Loucy (cell line): ENCODE measurements around the gene INTS11.

Experiments
- H2AFZ ChIP-seq: fragments of 200-600 bp; sonication (generic); 2 replicates; pipeline ENCODE4 v1.6.0; 2016; ENCODE audit warnings: antibody characterized with exemption, mild to moderate bottlenecking, low read length, moderate library complexity
- H3F3A ChIP-seq: fragments of 200-600 bp; 2 replicates; pipeline ENCODE4 v1.6.0; 2016; ENCODE audit warnings: antibody characterized with exemption, low read depth, mild to moderate bottlenecking
- H3K27me3 ChIP-seq: fragments of 200-600 bp; sonication (generic); 2 replicates; pipeline ENCODE4 v1.6.1; 2014; ENCODE audit warnings: low read length, mild to moderate bottlenecking; ENCODE audit not compliant: insufficient read depth, poor library complexity, severe bottlenecking
- H3K36me3 ChIP-seq: fragments of 200-600 bp; sonication (generic); 2 replicates; pipeline ENCODE4 v1.6.1; 2016; ENCODE audit warnings: low read length; ENCODE audit not compliant: insufficient read depth
- H3K4me1 ChIP-seq: fragments of 200-600 bp; sonication (generic); 2 replicates; pipeline ENCODE4 v1.5.1; 2014; ENCODE audit warnings: low read length, mild to moderate bottlenecking; ENCODE audit not compliant: insufficient read depth, poor library complexity, severe bottlenecking
- H3K4me2 ChIP-seq: fragments of 200-600 bp; sonication (generic); 2 replicates; pipeline ENCODE4 v1.6.0; 2014; ENCODE audit warnings: antibody characterized with exemption, low read length, low read depth, mild to moderate bottlenecking; ENCODE audit not compliant: poor library complexity, severe bottlenecking
- H3K4me3 ChIP-seq: fragments of 200-600 bp; sonication (generic); 2 replicates; pipeline ENCODE4 v1.5.1; 2014; ENCODE audit warnings: low read length, mild to moderate bottlenecking, mixed read lengths; ENCODE audit not compliant: poor library complexity, severe bottlenecking
- H3K79me2 ChIP-seq: fragments of 200-600 bp; sonication (generic); 2 replicates; pipeline ENCODE4 v1.6.1; 2014; ENCODE audit warnings: low read length; ENCODE audit not compliant: insufficient read depth
- H3K9ac ChIP-seq: fragments of 200-600 bp; sonication (generic); 2 replicates; pipeline ENCODE4 v1.6.0; 2014; ENCODE audit warnings: mild to moderate bottlenecking, low read depth, low read length, moderate library complexity; ENCODE audit not compliant: poor library complexity, severe bottlenecking
- H3K9me2 ChIP-seq: fragments of 200-600 bp; sonication (generic); replicated peaks from 2 replicates; pipeline ENCODE4 v1.6.1; 2016; ENCODE audit warnings: low read depth, low read length, mixed read lengths
- H3K9me3 ChIP-seq: fragments of 200-600 bp; sonication (generic); 2 replicates; pipeline ENCODE4 v1.6.1; 2014; ENCODE audit warnings: mild to moderate bottlenecking, antibody characterized with exemption, low read length, low read depth; ENCODE audit not compliant: insufficient read depth
- H4K20me1 ChIP-seq: fragments of 200-600 bp; sonication (generic); 2 replicates; pipeline ENCODE4 v1.6.0; 2014; ENCODE audit warnings: antibody characterized with exemption, low read length, mild to moderate bottlenecking; ENCODE audit not compliant: insufficient read depth, poor library complexity, severe bottlenecking
- CTCF ChIP-seq: fragments of 200-600 bp; sonication (generic); conservative IDR thresholded peaks from 2 replicates; pipeline ENCODE4 v1.5.1; 2014; ENCODE audit warnings: mild to moderate bottlenecking, antibody characterized with exemption, low read length
- EZH2phosphoT487 ChIP-seq: fragments of 200-600 bp; IDR thresholded peaks from 2 replicates; pipeline ENCODE4 v1.6.1; 2018; ENCODE audit warnings: antibody characterized with exemption, mild to moderate bottlenecking, moderate library complexity, borderline replicate concordance

Gene INTS11

GRCh38 chr1:1306070-1306660 is 18.3 kb downstream of the INTS11 start:
- Histone ChIP-seq H3K9me2 (no peaks in the 10 kb centered on the region), H4K20me1 (peaks cover 37% of the 10 kb centered on the region), H3K36me3 (peaks cover 2% of the 10 kb centered on the region; the same call in 1 of the 2 replicates), H3F3A (no peaks in the 10 kb centered on the region; the same call in 1 of the 2 replicates), H3K9ac (peak overlapping the region; percentile 83), H3K9me3 (no peaks in the 10 kb centered on the region), H3K4me1 (peaks cover 30% of the 10 kb centered on the region), H2AFZ (no peak overlapping the region), H3K79me2 (peaks cover 37% of the 10 kb centered on the region), H3K27me3 (no peaks in the 10 kb centered on the region), H3K4me2 (peak overlapping the region; percentile 85), H3K4me3 (peak overlapping the region; percentile 93)
- TF ChIP-seq EZH2phosphoT487 (no peak), CTCF (peak; percentile 59)

GRCh38 chr1:1305300-1306069 is 19.0 kb downstream of the INTS11 start:
- Histone ChIP-seq H3K4me3 (peak overlapping the region; percentile 93), H3K27me3 (no peaks in the 10 kb centered on the region), H3K9me2 (no peaks in the 10 kb centered on the region), H4K20me1 (peaks cover 37% of the 10 kb centered on the region), H3K9me3 (no peaks in the 10 kb centered on the region), H3K4me2 (peak overlapping the region; percentile 85), H3K9ac (peak overlapping the region; percentile 83), H3K36me3 (no peaks in the 10 kb centered on the region), H3F3A (no peaks in the 10 kb centered on the region; the same call in 1 of the 2 replicates), H3K79me2 (peaks cover 37% of the 10 kb centered on the region), H3K4me1 (peaks cover 30% of the 10 kb centered on the region), H2AFZ (no peak overlapping the region)
- TF ChIP-seq CTCF (no peak), EZH2phosphoT487 (no peak)

- TF ChIP-seq CTCF = no peak
- no peak for TF ChIP-seq EZH2phosphoT487
- Histone ChIP-seq H3K27me3 (no peaks in the 10 kb centered on the region), H3F3A (no peaks in the 10 kb centered on the region; the same call in 1 of the 2 replicates), H3K4me1 (peaks cover 25% of the 10 kb centered on the region), H4K20me1 (peaks cover 33% of the 10 kb centered on the region), H3K9me2 (no peaks in the 10 kb centered on the region), H3K9ac (peak overlapping the region; percentile 83), H2AFZ (no peak overlapping the region), H3K79me2 (peaks cover 29% of the 10 kb centered on the region), H3K36me3 (no peaks in the 10 kb centered on the region), H3K4me2 (peak overlapping the region; percentile 85), H3K9me3 (no peaks in the 10 kb centered on the region), H3K4me3 (peak overlapping the region; percentile 93)
Measured at GRCh38 chr1:1304331-1305299, 19.8 kb downstream of the INTS11 start.
